Cerebellar nuclear complex (tissue), 1 donor: ENCODE data around the gene PLXNB1.
"Not testable (repeated sequence)": the region's sequence is repeated elsewhere in the genome, so short reads cannot be mapped to it uniquely, and the experiment has no call there.

Experiments
- DNase-seq, 2 experiments: peaks; one replicate each; lab custom pipeline; 2025; lab: John Stamatoyannopoulos, UW

PLXNB1 gene

DNA sequence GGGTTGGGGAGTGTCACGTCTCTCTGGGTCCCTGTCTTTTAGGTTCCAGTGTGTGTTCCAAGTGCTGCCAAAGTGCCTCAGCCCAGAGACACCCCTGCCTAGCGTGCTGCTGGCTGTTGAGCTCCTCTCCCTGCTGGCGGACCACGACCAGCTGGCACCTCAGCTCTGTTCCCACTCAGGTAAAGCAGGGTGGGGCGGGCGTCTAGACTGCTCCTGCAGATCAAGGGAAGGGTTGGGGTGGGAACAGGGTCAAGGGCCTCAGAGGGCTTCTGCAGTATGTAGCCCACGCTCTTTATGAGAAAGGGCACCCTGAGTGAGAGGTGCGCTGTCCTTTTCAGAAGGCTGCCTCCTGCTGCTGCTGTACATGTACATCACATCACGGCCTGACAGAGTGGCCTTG lies 33.8 kb upstream of the PLXNB1 start:
- no peak for DNase-seq

GRCh38 chr3:48461767-48462166 lies 31.9 kb upstream of the PLXNB1 start:
- not testable (repeated sequence) for DNase-seq

DNA sequence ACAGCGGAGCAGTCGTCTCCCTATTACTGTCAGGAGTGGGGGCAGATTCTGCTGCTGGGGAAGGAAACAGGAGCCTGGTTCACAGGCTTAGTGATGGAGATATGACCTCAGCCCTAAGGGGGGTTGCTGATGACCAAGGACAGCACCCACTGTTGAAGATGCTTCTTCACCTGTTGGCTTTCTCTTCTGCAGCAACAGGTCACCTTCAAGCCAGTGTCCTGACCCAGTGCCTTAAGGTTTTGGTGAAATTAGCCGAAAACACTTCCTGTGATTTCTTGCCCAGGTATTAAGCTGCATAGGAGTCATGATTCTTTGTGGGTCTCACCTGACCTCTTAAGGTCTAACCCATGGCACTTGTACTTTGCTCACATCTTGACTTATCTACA lies 30.6 kb upstream of the PLXNB1 start:
- no peak for DNase-seq

GRCh38 chr3:48459773-48460516 lies 30.1 kb upstream of the PLXNB1 start:
- peak; percentile 51 to 58 for DNase-seq

GRCh38 chr3:48459331-48459730 lies 29.4 kb upstream of the PLXNB1 start:
- DNase-seq: no peak

DNA sequence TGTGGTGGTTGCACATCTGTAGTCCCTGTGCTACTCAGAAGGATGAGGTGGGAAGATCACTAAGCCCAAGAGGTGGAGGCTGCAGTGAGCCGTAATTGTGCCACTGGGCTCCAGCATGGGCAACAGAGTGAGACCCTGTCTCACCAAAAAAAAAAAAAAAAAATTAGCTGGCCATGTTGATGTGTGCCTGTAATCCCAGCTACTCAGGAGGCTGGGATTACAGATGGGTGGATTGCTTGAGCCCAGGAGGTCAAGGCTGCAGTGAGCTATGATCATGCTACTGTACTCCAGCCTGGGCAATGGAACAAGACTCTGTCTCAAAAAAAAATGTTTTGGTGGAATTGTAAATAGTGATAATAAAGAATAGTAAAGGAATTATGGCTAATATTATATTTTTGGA lies 26.6 kb upstream of the PLXNB1 start:
- no peak for DNase-seq

GRCh38 chr3:48451270-48451669 lies 21.4 kb upstream of the PLXNB1 start:
- no peak for DNase-seq

DNA sequence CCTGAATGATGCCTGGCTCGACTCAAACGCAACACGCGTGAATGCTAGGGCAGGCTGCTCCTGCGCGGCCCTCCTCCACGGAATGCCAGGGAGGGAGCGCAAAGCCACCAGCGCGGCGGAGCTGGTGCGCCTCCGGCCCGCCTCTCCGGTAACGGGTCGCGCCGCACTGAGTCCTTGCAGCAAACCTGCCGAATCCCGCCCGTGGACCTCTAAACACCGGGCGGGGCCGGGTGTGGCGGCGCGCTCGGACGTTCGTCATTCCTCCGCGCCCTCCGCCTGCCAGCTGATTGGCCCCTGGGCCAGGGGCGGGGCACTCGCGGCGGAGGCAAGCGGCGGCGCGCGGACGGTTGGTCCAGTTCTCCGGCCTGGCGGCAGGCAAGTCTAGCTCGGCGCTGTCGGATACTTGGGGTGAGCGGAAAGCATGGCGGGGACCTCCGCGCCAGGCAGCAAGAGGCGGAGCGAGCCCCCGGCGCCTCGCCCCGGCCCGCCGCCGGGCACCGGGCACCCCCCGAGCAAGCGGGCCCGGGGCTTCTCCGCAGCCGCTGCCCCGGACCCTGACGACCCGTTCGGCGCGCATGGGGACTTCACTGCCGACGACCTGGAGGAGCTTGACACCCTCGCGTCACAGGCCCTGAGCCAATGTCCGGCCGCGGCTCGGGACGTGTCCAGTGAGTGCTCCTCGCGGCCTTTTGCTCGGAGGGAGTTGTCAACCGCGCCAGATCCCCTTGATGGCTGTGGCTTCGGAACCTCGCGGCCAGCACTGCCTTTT lies 16.7 kb upstream of the PLXNB1 start, which contains the start of gene ATRIP:
Gene ATRIP, plus strand, starts transcription at position 313 of the 769 bp plus-strand sequence. Its CDS starts 109 bp downstream, at position 422.
- peak; percentile 55 to 71 for DNase-seq

- DNase-seq: no peak
These were observed 16.1 kb upstream of the PLXNB1 start for GRCh38 chr3:48446043-48446424.

GRCh38 chr3:48445277-48445882 lies 15.5 kb upstream of the PLXNB1 start:
- no peak for DNase-seq

- DNase-seq: no peak
These were observed 12.1 kb upstream of the PLXNB1 start for GRCh38 chr3:48441940-48442339.

DNA sequence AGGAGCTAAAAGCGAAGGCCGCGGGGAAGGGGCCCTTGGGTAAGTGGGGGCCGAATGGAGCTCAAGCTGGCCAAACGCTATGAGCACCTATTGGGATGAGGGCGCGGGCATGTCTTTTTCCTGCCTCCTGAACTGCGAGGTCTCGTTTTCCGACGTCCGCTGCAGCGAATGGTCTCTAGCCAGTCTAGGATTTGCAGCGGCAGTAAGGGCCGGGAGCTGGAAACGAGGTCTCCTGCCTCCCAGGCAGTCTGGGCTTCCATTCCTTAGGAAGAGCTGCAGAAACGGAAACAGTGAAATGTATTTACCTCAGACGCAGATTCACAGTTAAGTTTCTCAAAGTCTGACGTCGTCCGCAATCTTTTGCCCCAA lies 10.7 kb upstream of the PLXNB1 start:
- no peak for DNase-seq

DNA sequence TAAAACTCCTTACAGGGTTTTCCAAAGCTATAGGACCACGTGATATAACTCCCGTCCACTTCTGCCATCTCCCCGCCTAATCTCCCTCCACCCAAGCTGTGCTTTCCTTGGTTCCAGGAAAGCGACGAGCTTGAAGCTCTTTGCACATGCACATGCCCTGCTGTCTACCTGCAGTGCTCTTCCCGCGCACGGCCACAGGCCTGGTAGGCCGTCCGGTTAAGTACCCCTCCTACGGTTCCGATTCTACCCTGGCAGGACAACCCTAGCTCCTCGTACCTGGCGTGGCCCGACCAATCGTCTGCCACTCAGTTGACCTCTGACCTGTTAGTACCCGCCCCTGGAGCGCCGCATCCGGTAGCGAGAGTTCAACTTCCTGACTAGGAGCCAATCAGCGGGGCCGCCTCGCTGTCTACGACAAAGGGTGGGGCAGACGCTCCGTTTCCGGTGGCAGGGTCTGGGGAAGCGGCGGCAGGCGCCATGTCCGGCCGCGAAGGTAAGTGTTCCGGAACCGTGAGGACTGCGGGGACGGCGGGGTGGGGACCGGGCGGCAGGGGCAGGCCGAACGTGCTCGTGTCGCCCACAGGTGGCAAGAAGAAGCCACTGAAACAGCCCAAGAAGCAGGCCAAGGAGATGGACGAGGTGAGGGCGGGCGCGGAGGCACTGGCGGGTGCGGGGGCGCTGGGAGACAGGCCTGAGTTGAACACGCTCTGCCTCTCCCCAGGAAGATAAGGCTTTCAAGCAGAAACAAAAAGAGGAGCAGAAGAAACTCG lies 10.1 kb upstream of the PLXNB1 start, which contains the start of the genes CCDC51 and TMA7:
Gene CCDC51, minus strand, starts transcription at position 300 of the 770 bp plus-strand sequence. CDS start 4,991 bp downstream, outside the sequence.
Gene TMA7, plus strand, starts transcription at position 438 of the 770 bp plus-strand sequence. Its CDS starts 40 bp downstream, at position 478.
- DNase-seq: peak; percentile 92 to 96

GRCh38 chr3:48437812-48438211 lies 7.9 kb upstream of the PLXNB1 start:
- no peak for DNase-seq

DNA sequence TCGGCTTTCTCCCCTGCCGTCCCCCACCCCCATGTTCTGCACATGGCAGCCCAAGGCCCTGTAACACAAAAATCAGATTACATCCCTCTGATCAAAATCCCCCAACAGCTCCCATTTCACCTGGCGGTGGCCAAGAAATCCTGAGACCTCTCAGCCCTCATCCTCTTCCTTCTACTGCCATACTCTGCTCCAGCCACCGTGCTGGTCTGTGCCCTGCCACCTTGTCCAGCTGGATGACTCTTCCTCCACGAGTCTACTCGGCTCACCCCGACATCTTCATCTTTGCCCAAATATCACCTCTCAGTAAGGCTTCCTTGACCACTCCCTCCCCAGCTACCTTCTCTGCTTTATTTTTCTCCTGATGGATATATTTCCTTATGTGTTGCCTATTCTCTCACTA lies 7.0 kb upstream of the PLXNB1 start:
- DNase-seq: no peak

DNA sequence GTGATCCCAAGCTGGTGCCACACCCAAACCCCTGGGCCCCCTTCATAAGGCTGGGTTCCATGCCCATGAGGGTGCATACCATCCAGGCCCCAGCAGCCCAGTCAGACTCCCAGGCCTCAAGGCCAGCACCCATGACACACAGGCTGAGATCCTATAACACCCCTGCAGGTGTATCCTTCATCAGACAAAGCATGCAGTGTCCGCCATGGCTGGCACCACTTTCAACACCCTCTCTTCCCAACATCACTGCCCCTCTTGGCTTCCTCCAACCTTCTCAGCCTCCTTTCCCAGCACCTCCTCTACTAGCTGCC lies 6.5 kb upstream of the PLXNB1 start:
- DNase-seq: no peak

DNA sequence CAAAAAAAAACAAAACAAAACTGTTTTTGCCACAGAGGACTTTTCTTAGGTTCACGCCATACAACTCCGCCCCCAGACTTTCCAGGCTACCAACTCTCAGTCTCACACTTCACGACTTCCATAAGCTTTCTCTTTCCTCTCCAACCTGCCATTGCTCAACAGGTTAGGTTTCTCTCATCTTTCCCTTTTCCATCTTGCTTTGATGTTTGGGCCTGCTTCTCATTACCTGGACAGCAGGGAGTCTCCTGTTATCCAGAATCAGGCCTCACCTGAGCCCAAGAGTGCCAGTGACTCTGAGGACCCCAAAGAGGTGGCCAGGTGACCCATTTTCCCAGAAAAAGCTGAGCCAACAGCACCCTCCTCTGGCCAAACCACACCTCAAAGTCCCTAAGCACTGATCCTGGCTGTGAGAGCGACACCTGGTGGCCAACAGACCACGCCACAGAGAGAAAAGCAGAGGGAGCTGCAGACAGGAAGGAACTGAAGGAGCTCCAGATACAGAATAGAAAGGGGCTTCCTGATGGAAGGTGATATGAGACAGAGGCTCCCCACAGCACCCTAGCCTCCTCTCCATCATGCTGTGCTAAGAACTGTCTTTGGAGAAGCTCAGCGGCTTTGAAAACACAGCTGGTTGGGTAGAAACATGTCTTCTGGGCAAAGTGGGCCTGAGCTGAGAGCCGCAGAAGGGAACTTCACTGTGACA lies 6.0 kb upstream of the PLXNB1 start:
- peak; percentile 33 to 75 for DNase-seq

DNA sequence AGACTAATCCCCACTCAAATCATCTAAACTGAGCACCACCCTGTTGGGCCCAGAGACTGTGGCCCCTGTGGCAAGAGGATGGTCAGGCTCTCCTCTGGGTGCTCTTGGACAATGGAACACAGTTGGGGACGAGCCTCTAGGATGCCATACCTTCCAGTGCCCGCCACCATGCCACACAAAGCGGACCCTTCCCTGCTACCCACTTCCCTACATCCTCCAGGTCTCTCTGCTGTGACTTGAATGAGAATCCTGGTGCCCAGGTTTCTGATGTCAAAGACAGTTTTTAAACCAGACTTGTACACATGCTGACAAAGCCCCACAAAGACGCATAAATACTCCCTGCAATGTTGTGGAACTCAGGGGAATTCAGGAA lies 5.3 kb upstream of the PLXNB1 start:
- no peak for DNase-seq

DNA sequence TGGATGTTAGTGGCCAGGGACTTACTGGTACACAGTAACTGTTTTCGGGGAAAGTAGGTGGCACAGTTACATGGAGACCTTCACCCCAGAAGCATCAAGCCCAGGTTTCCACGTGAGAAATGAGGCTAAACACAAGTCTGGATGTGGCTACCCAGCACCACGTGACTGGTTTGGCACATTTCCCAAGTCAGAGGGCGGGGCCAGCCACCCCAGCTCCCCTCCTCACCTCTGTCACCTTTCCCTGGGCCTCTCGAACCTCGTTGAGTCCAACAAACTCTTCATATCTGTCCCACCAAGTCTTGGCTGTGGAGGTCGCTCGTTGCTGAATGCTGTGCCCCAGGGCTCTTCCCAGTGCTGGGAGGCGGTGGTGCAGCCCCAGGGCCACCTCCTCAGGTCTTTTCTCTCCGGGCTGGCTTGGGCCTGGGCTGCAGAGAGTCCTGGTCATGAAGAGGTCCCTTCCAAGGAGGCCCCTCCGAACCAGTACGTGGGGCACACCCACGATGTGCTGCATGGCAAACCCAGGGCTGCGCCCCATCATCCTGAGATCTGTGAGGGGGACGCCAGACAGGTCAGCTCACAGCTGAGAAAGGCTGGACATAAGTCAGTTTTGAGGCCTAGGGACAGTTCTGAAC lies 4.8 kb upstream of the PLXNB1 start:
- DNase-seq: no peak

GRCh38 chr3:48433472-48434118 lies 3.7 kb upstream of the PLXNB1 start:
- no peak for DNase-seq
